Measurements from ENCODE around the gene RAI1. TPM values are rescaled to one million over a fixed set of nuclear protein-coding genes. Genes with fewer than 3 reads are reported as not detected.

Gene RAI1
- polyA plus RNA-seq, 2 of the 4 experiments (the other 2 are of a cell fraction), result 3.5 to 23.8 TPM

DNA sequence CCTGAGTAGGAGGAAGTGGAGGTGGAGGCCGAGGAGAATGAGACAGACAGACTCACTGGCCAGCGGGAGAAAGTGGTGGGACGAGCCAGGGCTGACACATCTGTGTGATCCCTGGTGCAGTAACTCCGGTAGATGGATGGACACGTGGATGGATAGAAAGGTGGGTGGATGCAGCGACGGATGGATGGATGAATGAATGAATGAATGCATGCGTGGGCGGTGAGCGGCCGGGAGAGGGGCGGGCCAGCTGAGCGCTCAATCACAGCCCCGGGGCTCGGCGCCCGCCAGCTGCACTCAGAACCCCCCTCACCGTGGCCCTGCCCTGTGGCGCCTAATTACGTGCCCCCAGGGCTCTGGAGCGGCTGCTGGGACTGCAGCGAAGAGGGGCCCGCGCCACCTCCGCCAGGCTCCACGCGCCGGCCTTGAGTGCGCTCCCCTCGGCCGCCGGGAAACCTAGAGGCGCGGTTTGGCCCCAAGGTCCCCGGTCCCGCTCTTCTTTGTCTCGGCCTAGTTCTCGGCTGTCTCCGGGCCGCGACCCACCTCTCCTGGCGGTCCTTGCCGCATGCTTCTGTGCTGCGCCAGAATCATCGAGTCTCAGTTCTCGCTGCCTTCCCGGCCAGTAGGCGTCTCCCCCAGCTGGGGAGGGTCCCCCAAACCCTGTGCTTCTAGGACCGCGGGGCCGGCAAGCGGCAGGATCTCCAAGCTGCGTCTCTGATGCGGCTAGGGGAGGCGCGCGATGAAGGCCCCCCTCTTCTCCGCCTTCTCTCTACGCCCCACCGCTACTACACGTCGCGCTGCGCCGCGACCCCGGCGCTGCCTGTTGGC is 41.0 kb downstream of the RAI1 start:
- H3K9me3 ChIP-seq, result no peaks in the 10 kb centered on the region
- FAIRE-seq (no peak), DNase-seq (ENCODE audit: low read depth in 1 of 2, low spot score in 1 of 2) (no peak), ATAC-seq (no peak)
- TF ChIP-seq RARB (CRISPR knock-in tag; IDR thresholded peaks at IDR 0.05), result no peak
- no peak for TF ChIP-seq HOXB13 (CRISPR knock-in tag; IDR thresholded peaks at IDR 0.05; ENCODE audit: low read depth)
- peaks cover 65% of the 10 kb centered on the region for H3K4me1 ChIP-seq
- CTCF ChIA-PET, result no interaction called here
- no peak overlapping the region for H3K4me3 ChIP-seq
- POLR2A ChIA-PET, result no interaction called here
- H3K27ac ChIP-seq, result no peak overlapping the region
- H3K4me2 ChIP-seq, result no peak overlapping the region
- WGBS (ENCODE audit: missing lambda C conversion rate), result 96% methylated on average over 68 of the region's 68 CpGs

DNA sequence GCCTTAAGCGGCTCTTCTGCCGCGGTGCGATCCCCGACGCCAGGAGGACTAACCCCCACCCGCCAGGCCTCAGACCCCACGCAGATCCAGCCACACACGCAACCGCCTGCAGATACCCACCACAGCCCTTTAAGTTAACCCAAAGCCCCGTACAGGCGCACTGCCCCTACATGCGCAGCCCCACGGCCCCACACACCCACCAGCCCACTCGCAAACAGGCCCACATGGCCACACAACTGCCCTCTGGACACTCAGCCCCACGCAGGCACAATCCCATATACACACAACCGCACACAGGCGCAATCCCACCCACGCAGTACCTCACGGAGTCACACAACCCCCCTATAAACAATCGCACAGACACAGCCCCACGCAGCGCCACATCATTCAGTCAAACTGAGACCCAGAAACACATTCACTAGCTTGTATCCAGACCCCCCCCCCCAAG is 41.7 kb downstream of the RAI1 start:
- no peak overlapping the region for H3K4me2 ChIP-seq
- no peaks in the 10 kb centered on the region for H3K9me3 ChIP-seq
- DNase-seq (ENCODE audit: low read depth in 1 of 2, low spot score in 1 of 2), result no peak
- no peak for ATAC-seq
- ChIA-PET POLR2A (no interaction called here), CTCF (no interaction called here)
- peaks cover 65% of the 10 kb centered on the region for H3K4me1 ChIP-seq
- 96% methylated on average over 23 of the region's 23 CpGs for WGBS (ENCODE audit: missing lambda C conversion rate)
- TF ChIP-seq FOSB (CRISPR knock-in tag; IDR thresholded peaks at IDR 0.05), result no peak
- TF ChIP-seq MAZ (IDR thresholded peaks at IDR 0.05; ENCODE audit: borderline replicate concordance, low read depth, low read length), result no peak
- TF ChIP-seq, protein P1, sequence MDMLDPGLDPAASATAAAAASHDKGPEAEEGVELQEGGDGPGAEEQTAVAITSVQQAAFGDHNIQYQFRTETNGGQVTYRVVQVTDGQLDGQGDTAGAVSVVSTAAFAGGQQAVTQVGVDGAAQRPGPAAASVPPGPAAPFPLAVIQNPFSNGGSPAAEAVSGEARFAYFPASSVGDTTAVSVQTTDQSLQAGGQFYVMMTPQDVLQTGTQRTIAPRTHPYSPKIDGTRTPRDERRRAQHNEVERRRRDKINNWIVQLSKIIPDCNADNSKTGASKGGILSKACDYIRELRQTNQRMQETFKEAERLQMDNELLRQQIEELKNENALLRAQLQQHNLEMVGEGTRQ (IDR thresholded peaks at IDR 0.05), result no peak
- no peak for TF ChIP-seq JUN (IDR thresholded peaks at IDR 0.05)
- TF ChIP-seq, protein P2, sequence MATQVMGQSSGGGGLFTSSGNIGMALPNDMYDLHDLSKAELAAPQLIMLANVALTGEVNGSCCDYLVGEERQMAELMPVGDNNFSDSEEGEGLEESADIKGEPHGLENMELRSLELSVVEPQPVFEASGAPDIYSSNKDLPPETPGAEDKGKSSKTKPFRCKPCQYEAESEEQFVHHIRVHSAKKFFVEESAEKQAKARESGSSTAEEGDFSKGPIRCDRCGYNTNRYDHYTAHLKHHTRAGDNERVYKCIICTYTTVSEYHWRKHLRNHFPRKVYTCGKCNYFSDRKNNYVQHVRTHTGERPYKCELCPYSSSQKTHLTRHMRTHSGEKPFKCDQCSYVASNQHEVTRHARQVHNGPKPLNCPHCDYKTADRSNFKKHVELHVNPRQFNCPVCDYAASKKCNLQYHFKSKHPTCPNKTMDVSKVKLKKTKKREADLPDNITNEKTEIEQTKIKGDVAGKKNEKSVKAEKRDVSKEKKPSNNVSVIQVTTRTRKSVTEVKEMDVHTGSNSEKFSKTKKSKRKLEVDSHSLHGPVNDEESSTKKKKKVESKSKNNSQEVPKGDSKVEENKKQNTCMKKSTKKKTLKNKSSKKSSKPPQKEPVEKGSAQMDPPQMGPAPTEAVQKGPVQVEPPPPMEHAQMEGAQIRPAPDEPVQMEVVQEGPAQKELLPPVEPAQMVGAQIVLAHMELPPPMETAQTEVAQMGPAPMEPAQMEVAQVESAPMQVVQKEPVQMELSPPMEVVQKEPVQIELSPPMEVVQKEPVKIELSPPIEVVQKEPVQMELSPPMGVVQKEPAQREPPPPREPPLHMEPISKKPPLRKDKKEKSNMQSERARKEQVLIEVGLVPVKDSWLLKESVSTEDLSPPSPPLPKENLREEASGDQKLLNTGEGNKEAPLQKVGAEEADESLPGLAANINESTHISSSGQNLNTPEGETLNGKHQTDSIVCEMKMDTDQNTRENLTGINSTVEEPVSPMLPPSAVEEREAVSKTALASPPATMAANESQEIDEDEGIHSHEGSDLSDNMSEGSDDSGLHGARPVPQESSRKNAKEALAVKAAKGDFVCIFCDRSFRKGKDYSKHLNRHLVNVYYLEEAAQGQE (IDR thresholded peaks at IDR 0.05), result no peak
- TF ChIP-seq NFE2L2 (conservative IDR thresholded peaks at IDR 0.05; ENCODE audit: low read length), result no peak
- no peak for TF ChIP-seq MYC (IDR thresholded peaks at IDR 0.05; ENCODE audit: borderline replicate concordance, low read length)
- TF ChIP-seq BHLHE40 (IDR thresholded peaks at IDR 0.05; ENCODE audit: low read depth, low read length), result no peak
- TF ChIP-seq EP300 (IDR thresholded peaks at IDR 0.05), result no peak
- TF ChIP-seq CHD2 (IDR thresholded peaks at IDR 0.05; ENCODE audit: low read length, partially characterized antibody), result no peak
- TF ChIP-seq POLR2A (IDR thresholded peaks at IDR 0.05; ENCODE audit: low read length), result no peak
- TF ChIP-seq, protein P3, sequence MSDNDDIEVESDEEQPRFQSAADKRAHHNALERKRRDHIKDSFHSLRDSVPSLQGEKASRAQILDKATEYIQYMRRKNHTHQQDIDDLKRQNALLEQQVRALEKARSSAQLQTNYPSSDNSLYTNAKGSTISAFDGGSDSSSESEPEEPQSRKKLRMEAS (IDR thresholded peaks at IDR 0.05), result no peak
- no peak for TF ChIP-seq ESRRA (IDR thresholded peaks at IDR 0.05; ENCODE audit: borderline replicate concordance, low read length)
- TF ChIP-seq EHF (CRISPR knock-in tag; IDR thresholded peaks at IDR 0.05), result no peak
- TF ChIP-seq HDAC2 (IDR thresholded peaks at IDR 0.05), result no peak
- TF ChIP-seq ZFP36 (IDR thresholded peaks at IDR 0.05; ENCODE audit: borderline replicate concordance, partially characterized antibody), result no peak
- no peak for TF ChIP-seq FOSL2 (IDR thresholded peaks at IDR 0.05)
- no peak for TF ChIP-seq FOSL2 (CRISPR knock-in tag; IDR thresholded peaks at IDR 0.05)
- no peak for TF ChIP-seq E2F6 (IDR thresholded peaks at IDR 0.05; ENCODE audit: borderline replicate concordance, low read depth)
- no peak for TF ChIP-seq ZNF302 (CRISPR knock-in tag; IDR thresholded peaks at IDR 0.05)
- TF ChIP-seq NPAS2 (CRISPR knock-in tag; IDR thresholded peaks at IDR 0.05; ENCODE audit: borderline replicate concordance), result no peak
- H3K27ac ChIP-seq, result no peak overlapping the region
- FAIRE-seq, result no peak
- no peak overlapping the region for H3K4me3 ChIP-seq

Data from A549 (cell line).